K562 (cell line): ENCODE data around the gene USH1G. TPM values are rescaled to one million over a fixed set of nuclear protein-coding genes. Genes with fewer than 3 reads are reported as not detected.

Experiments used
- BCL6 ChIP-seq: fragments of 250-450 bp; sonication (Bioruptor Pico); IDR thresholded peaks from 2 replicates; pipeline ENCODE4 v1.4.0; 2020
- BRD4 ChIP-seq: fragments of 200-600 bp; sonication (generic); IDR thresholded peaks from 2 replicates; pipeline ENCODE4 v1.6.1; 2017; ENCODE audit warnings: inconsistent platforms
- CBX8 ChIP-seq: fragments of 200-600 bp; sonication (generic); IDR thresholded peaks from 2 replicates; pipeline ENCODE4 v1.6.1; 2012; ENCODE audit warnings: borderline replicate concordance, mixed run types, low read depth, mild to moderate bottlenecking, moderate library complexity, mixed read lengths, low read length, control low read depth, inconsistent platforms; ENCODE audit not compliant: poor library complexity, severe bottlenecking; ENCODE audit errors: extremely low read depth
- CHD2 ChIP-seq: IDR thresholded peaks from 2 replicates; pipeline ENCODE4 v1.6.1; 2011; ENCODE audit warnings: low read depth, low read length
- EP300 ChIP-seq: IDR thresholded peaks from 2 replicates; pipeline ENCODE4 v1.6.1; 2012; ENCODE audit warnings: low read length, improper control_type of control experiment
- FOXP4 ChIP-seq: sonication (generic); formaldehyde crosslinking; IDR thresholded peaks from 2 replicates; pipeline ENCODE4 v1.8.0; 2022; ENCODE audit warnings: mild to moderate bottlenecking, missing genetic modification reagents, borderline replicate concordance
- IFI16 ChIP-seq: fragments of 250-450 bp; sonication (Bioruptor Pico); IDR thresholded peaks from 2 replicates; pipeline ENCODE4 v2.1.2; 2022; ENCODE audit warnings: mild to moderate bottlenecking, inconsistent platforms
- LCOR ChIP-seq: sonication (generic); formaldehyde crosslinking; IDR thresholded peaks from 2 replicates; pipeline ENCODE4 v1.8.0; 2022; ENCODE audit warnings: mild to moderate bottlenecking, missing genetic modification reagents
- MED1 ChIP-seq: sonication (generic); formaldehyde crosslinking; IDR thresholded peaks from 2 replicates; pipeline ENCODE4 v1.8.1; 2023; ENCODE audit warnings: missing genetic modification reagents, borderline replicate concordance
- NFIX ChIP-seq: fragments of 250-450 bp; sonication (Bioruptor Pico); IDR thresholded peaks from 2 replicates; pipeline ENCODE4 v1.4.0; 2020; ENCODE audit warnings: low read depth, mild to moderate bottlenecking, moderate library complexity
- NONO ChIP-seq, 2 experiments: fragments of 200-400 bp in 1 of 2; fragments of 450-650 bp in 1 of 2; formaldehyde crosslinking in 1 of 2; IDR thresholded peaks; 2 replicates each; pipeline ENCODE4 v1.6.1; 2017; ENCODE audit warnings: low read depth in 2 of 2, mild to moderate bottlenecking in 2 of 2, moderate library complexity in 2 of 2, low read length in 1 of 2
- PML ChIP-seq: IDR thresholded peaks from 2 replicates; pipeline ENCODE4 v1.6.1; 2012; ENCODE audit warnings: low read length, inconsistent platforms
- POLR2G ChIP-seq: fragments of 200-400 bp; formaldehyde crosslinking; IDR thresholded peaks from 2 replicates; pipeline ENCODE4 v1.6.1; 2017; ENCODE audit warnings: low read depth, mild to moderate bottlenecking, antibody characterized with exemption, low read length, moderate library complexity
- SAFB ChIP-seq: fragments of 200-400 bp; formaldehyde crosslinking; IDR thresholded peaks from 2 replicates; pipeline ENCODE4 v1.6.1; 2017; ENCODE audit warnings: low read depth, low read length, borderline replicate concordance
- SPI1 ChIP-seq: IDR thresholded peaks from 2 replicates; pipeline ENCODE4 v1.6.1; 2011; ENCODE audit warnings: low read depth, low read length, control low read depth, borderline replicate concordance
- SUPT5H ChIP-seq: fragments of 450-650 bp; IDR thresholded peaks from 2 replicates; pipeline ENCODE4 v1.6.1; 2016
- TAF7 ChIP-seq: fragments of 450-650 bp; IDR thresholded peaks from 2 replicates; pipeline ENCODE4 v1.6.1; 2016; ENCODE audit warnings: missing genetic modification characterization, missing compliant biosample characterization
- TCF7L2 ChIP-seq: fragments of 150-350 bp; IDR thresholded peaks from 2 replicates; pipeline ENCODE4 v1.6.1; 2016; ENCODE audit warnings: low read depth, mild to moderate bottlenecking, low read length, moderate library complexity
- ZNF143 ChIP-seq: sonication (generic); formaldehyde crosslinking; IDR thresholded peaks from 2 replicates; pipeline ENCODE4 v1.9.0; 2022; ENCODE audit warnings: mild to moderate bottlenecking, missing genetic modification reagents
- ZNF407 ChIP-seq: fragments of 450-650 bp; IDR thresholded peaks from 2 replicates; pipeline ENCODE4 v1.6.1; 2016; ENCODE audit warnings: low read depth
- polyA plus RNA-seq, 8 experiments: library from polyadenylated mRNA; depleted of rRNA in 4 of 8; stranded (reverse) in 5 of 8; unstranded in 3 of 8; fragments of >200 nt; fragmentation: Nextera tagmentation in 2 of 8; fragmentation: Illumina TruSeq in 1 of 8; extraction: Ambion mirVana in 2 of 8; extraction: Trizol in 1 of 8; gene quantifications; 2 replicates each; pipeline versions ENCODE4 v1.2.1 to v1.2.3, GENCODE V29; 2011 to 2014; ENCODE audit warnings: inconsistent platforms in 1 of 8, missing spikeins in 1 of 8
- total RNA-seq, 7 experiments: library from RNA; depleted of rRNA in 6 of 7; stranded (reverse); fragments of >200 nt in 6 of 7; fragmentation: Illumina TruSeq in 2 of 7; extraction: Trizol in 2 of 7; gene quantifications; 2 replicates each; pipeline versions ENCODE4 v1.2.1 to v1.2.3, GENCODE V29; 2011 to 2021; ENCODE audit warnings: low replicate concordance in 1 of 7

Gene USH1G
- total and polyA plus RNA-seq, 9 of the 15 experiments (the other 6 are each of a cell fraction or from before 2014, with no cell fraction given), result 0.22 to 1.00 (median 0.64) TPM; not detected in 2

- TF ChIP-seq ZNF407, result no peak
- TF ChIP-seq SUPT5H, result no peak
- no peak for TF ChIP-seq NFIX (CRISPR knock-in tag)
- TF ChIP-seq LCOR (CRISPR knock-in tag), result no peak; the same call in 1 of the 2 replicates
- TF ChIP-seq IFI16 (CRISPR knock-in tag), result no peak
- TF ChIP-seq BCL6 (CRISPR knock-in tag), result no peak
- no peak for TF ChIP-seq NONO (IDR thresholded peaks at IDR 0.05; ENCODE audit: low read depth in 2 of 2, low read length in 1 of 2)
- TF ChIP-seq SAFB, result no peak
- no peak for TF ChIP-seq TAF7 (tag)
- TF ChIP-seq TCF7L2, result no peak
- no peak for TF ChIP-seq SPI1
- TF ChIP-seq MED1 (CRISPR knock-in tag), result no peak
- no peak for TF ChIP-seq EP300
- TF ChIP-seq PML, result no peak
- TF ChIP-seq FOXP4 (CRISPR knock-in tag), result peak; percentile 94; the same call in 1 of the 2 replicates
- TF ChIP-seq CHD2, result no peak
- TF ChIP-seq POLR2G, result no peak
- TF ChIP-seq ZNF143 (CRISPR knock-in tag), result no peak
- no peak for TF ChIP-seq BRD4
- TF ChIP-seq CBX8, result no peak
Measured at GRCh38 chr17:74960570-74961342, 37.7 kb upstream of the USH1G start (continued).
